ENCODE measurements around the gene STKLD1. TPM values are rescaled to one million over a fixed set of nuclear protein-coding genes. Genes with fewer than 3 reads are reported as not detected.

STKLD1 gene
- total RNA-seq, 1 donor from 2014 or later: not detected

- H3K27ac ChIP-seq: no peak overlapping the region
- H3K36me3 ChIP-seq: no peaks in the 10 kb centered on the region
- no peak for TF ChIP-seq CTCF (IDR thresholded peaks at IDR 0.05)
- peak overlapping the region; percentile 30 to 58 for H3K4me3 ChIP-seq
- H3K27me3 ChIP-seq: peaks cover 7% of the 10 kb centered on the region
- DNase-seq (ENCODE audit: low spot score in 2 of 2): no peak
- intact Hi-C loops (cut with DNase I): no loop called here
- H3K4me1 ChIP-seq: no peaks in the 10 kb centered on the region
- H3K9me3 ChIP-seq: no peaks in the 10 kb centered on the region
These were observed 52.5 kb downstream of the STKLD1 start for GRCh38 chr9:133428617-133429101.

- no peaks in the 10 kb centered on the region for H3K9me3 ChIP-seq
- H3K4me1 ChIP-seq: no peaks in the 10 kb centered on the region
- no peak overlapping the region for H3K27ac ChIP-seq
- no peak for TF ChIP-seq CTCF (IDR thresholded peaks at IDR 0.05)
- peaks cover 7% of the 10 kb centered on the region for H3K27me3 ChIP-seq
- DNase-seq (ENCODE audit: low spot score in 2 of 2): no peak
- intact Hi-C loops (cut with DNase I): no loop called here
- H3K4me3 ChIP-seq: peak overlapping the region in 1 of 2 donors; percentile 58
- H3K36me3 ChIP-seq: no peaks in the 10 kb centered on the region
These were observed 53.0 kb downstream of the STKLD1 start for GRCh38 chr9:133429214-133429613.

- Histone ChIP-seq H3K27me3 (peaks cover 7% of the 10 kb centered on the region), H3K36me3 (no peaks in the 10 kb centered on the region), H3K27ac (no peak overlapping the region), H3K4me1 (no peaks in the 10 kb centered on the region), H3K4me3 (no peak overlapping the region), H3K9me3 (no peaks in the 10 kb centered on the region)
- TF ChIP-seq CTCF (IDR thresholded peaks at IDR 0.05): peak in 1 of 3 experiments; percentile 34
- DNase-seq (ENCODE audit: low spot score in 2 of 2): no peak
- intact Hi-C loops (cut with DNase I): no loop called here
These were observed 53.5 kb downstream of the STKLD1 start for GRCh38 chr9:133429641-133430161.

GRCh38 chr9:133430244-133430643 lies 54.1 kb downstream of the STKLD1 start:
- Histone ChIP-seq H3K36me3 (no peaks in the 10 kb centered on the region), H3K27ac (no peak overlapping the region), H3K27me3 (peaks cover 7% of the 10 kb centered on the region), H3K4me3 (no peak overlapping the region), H3K9me3 (no peaks in the 10 kb centered on the region), H3K4me1 (no peaks in the 10 kb centered on the region)
- intact Hi-C loops (cut with DNase I): no loop called here
- DNase-seq (ENCODE audit: low spot score in 2 of 2): no peak
- TF ChIP-seq CTCF (IDR thresholded peaks at IDR 0.05): no peak

GRCh38 chr9:133433351-133433843 lies 57.2 kb downstream of the STKLD1 start:
- no peaks in the 10 kb centered on the region for H3K36me3 ChIP-seq
- H3K27ac ChIP-seq: no peak overlapping the region
- no peaks in the 10 kb centered on the region for H3K9me3 ChIP-seq
- intact Hi-C loops (cut with DNase I): no loop called here
- H3K4me1 ChIP-seq: no peaks in the 10 kb centered on the region
- H3K4me3 ChIP-seq: no peak overlapping the region
- TF ChIP-seq CTCF (IDR thresholded peaks at IDR 0.05): no peak
- no peak for DNase-seq (ENCODE audit: low spot score in 2 of 2)
- peaks cover under 1% of the 10 kb centered on the region for H3K27me3 ChIP-seq
